Kidney (tissue), 14 donors: ENCODE results near the gene RSPH10B. TPM values are rescaled to one million over a fixed set of nuclear protein-coding genes. Genes with fewer than 3 reads are reported as not detected.
A peak's percentile ranks its signal among the peaks of the same experiment; 100 is the strongest.
"Not testable (repeated sequence)": the region's sequence is repeated elsewhere in the genome, so short reads cannot be mapped to it uniquely, and the experiment has no call there.

ENCODE experiments used
- DNase-seq, 5 donors: peaks; one replicate each; pipeline ENCODE4 v3.0.0-alpha.2; 2013 to 2020
- FAIRE-seq: peaks from 2 replicates; lab custom pipeline; 2012; peaks lifted over from hg19 to GRCh38; lab: Jason Lieb, UNC
- H3K27ac ChIP-seq, 2 donors: one replicate each; pipeline ENCODE4 v1.7.0; 2013; ENCODE audit warnings: low read depth in 2 of 2, low read length in 2 of 2, inconsistent platforms in 1 of 2
- H3K27me3 ChIP-seq: one replicate; pipeline ENCODE4 v1.7.1; 2013; ENCODE audit warnings: low read length, inconsistent platforms; ENCODE audit not compliant: control insufficient read depth, insufficient read depth
- H3K36me3 ChIP-seq, 3 donors: one replicate each; pipeline versions ENCODE4 v1.7.0 to v1.7.1; 2013; ENCODE audit warnings: low read length in 3 of 3, control low read depth in 1 of 3, inconsistent platforms in 1 of 3; ENCODE audit not compliant: insufficient read depth in 3 of 3, control insufficient read depth in 2 of 3
- H3K4me1 ChIP-seq, 3 donors: one replicate each; pipeline versions ENCODE4 v1.7.0 to v1.7.1; 2013; ENCODE audit warnings: low read length in 3 of 3, inconsistent platforms in 1 of 3, low read depth in 1 of 3; ENCODE audit not compliant: control insufficient read depth in 2 of 3, insufficient read depth in 2 of 3
- H3K4me3 ChIP-seq, 3 donors: one replicate each; pipeline versions ENCODE4 v1.7.0 to v1.8.1; 2013; ENCODE audit warnings: low read length in 3 of 3, control low read depth in 1 of 3, inconsistent platforms in 1 of 3
- H3K9ac ChIP-seq, 3 donors: one replicate each; pipeline versions ENCODE4 v1.7.0 to v1.7.1; 2013; ENCODE audit warnings: low read length in 3 of 3, control low read depth in 1 of 3, inconsistent platforms in 1 of 3
- H3K9me3 ChIP-seq, 3 donors: one replicate each; pipeline versions ENCODE4 v1.7.0 to v1.7.1; 2013; ENCODE audit warnings: low read length in 3 of 3, control low read depth in 1 of 3, inconsistent platforms in 1 of 3; ENCODE audit not compliant: control insufficient read depth in 2 of 3, insufficient read depth in 1 of 3
- CTCF ChIP-seq: IDR thresholded peaks from 3 replicates; pipeline ENCODE4 v1.5.1; 2012; ENCODE audit warnings: mild to moderate bottlenecking, moderate library complexity, borderline replicate concordance; ENCODE audit not compliant: insufficient read depth; ENCODE audit errors: extremely low read depth
- intact Hi-C: fragments of 100-400 bp; cut with DNase I; formaldehyde crosslinking; loops from one replicate; pipeline ENCODE4 v1.11.1; 2022
- polyA plus RNA-seq: library from polyadenylated mRNA; stranded (reverse); fragments of 350-450 nt; fragmentation: Illumina TruSeq; extraction: RNeasy Lipid Tissue Mini Kit (QIAGEN cat#74804); gene quantifications from one replicate; pipeline ENCODE4 v1.2.3, GENCODE V29; 2014; ENCODE audit warnings: low read depth, low replicate concordance; ENCODE audit not compliant: insufficient read depth
- total RNA-seq: library from RNA; stranded (reverse); fragmentation: NEBNext Ultra II Directional; extraction: Animal tissue kit (Norgen Biotek cat#: 25700); gene quantifications from one replicate; pipeline ENCODE4 v1.2.1, GENCODE V29; 2021
- donor health status: control.
- donor health status: control.
- donor health status: control.
- donor health status: control.
- donor health status: control.
- donor health status: DM: yes; HTN: yes; CAD: no.
- donor health status: Normal renal cell carcinoma (clear cell type).

The RSPH10B gene
- total and polyA plus RNA-seq, 2 donors from 2014 or later = 0.79 TPM; not detected in 1

GRCh38 chr7:6012355-6013104 is 42.0 kb upstream of the RSPH10B start:
- no peak for TF ChIP-seq CTCF
- Histone ChIP-seq H3K9me3 (no peaks in the 10 kb centered on the region), H3K4me3 (peak overlapping the region in 1 of 3 donors; percentile 4), H3K27ac (peak overlapping the region; percentile 15 to 17), H3K27me3 (no peaks in the 10 kb centered on the region), H3K36me3 (peaks cover 0 to 11% (median 8%) of the 10 kb centered on the region in 3 donors), H3K9ac (no peak overlapping the region), H3K4me1 (peaks cover 0 to 6% (median 5%) of the 10 kb centered on the region in 3 donors)
- intact Hi-C loops = no loop called here
- DNase-seq (no peak), FAIRE-seq (no peak)

- H3K9me3 ChIP-seq = no peaks in the 10 kb centered on the region
- no peak overlapping the region for H3K4me3 ChIP-seq
- H3K4me1 ChIP-seq = peaks cover 0 to 6% (median 5%) of the 10 kb centered on the region in 3 donors
- H3K27me3 ChIP-seq = no peaks in the 10 kb centered on the region
- H3K9ac ChIP-seq = peak overlapping the region in 1 of 3 donors; percentile 13
- DNase-seq (no peak), FAIRE-seq (no peak)
- intact Hi-C loops = no loop called here
- H3K27ac ChIP-seq = peak overlapping the region in 1 of 2 donors; percentile 14
- TF ChIP-seq CTCF = no peak
- peaks cover 0 to 6% (median 3%) of the 10 kb centered on the region in 3 donors for H3K36me3 ChIP-seq
Observed at GRCh38 chr7:6011541-6011940, 41.1 kb upstream of the RSPH10B start.

GRCh38 chr7:6010370-6010769 is 39.9 kb upstream of the RSPH10B start:
- H3K27ac ChIP-seq, H3K9ac ChIP-seq, FAIRE-seq, H3K9me3 ChIP-seq, intact Hi-C loops, H3K27me3 ChIP-seq, H3K4me1 ChIP-seq, H3K4me3 ChIP-seq, H3K36me3 ChIP-seq, DNase-seq: not testable (repeated sequence)
